ENCODE measurements around the gene SLC7A14. TPM values are rescaled to one million over a fixed set of nuclear protein-coding genes. Genes with fewer than 3 reads are reported as not detected.

SLC7A14 gene
- total RNA-seq, 2 experiments from 2014 or later, result not detected

GRCh38 chr3:170599091-170599490 lies 13.2 kb upstream of the SLC7A14 start:
- ChIA-PET CTCF (no interaction called here), POLR2A (no interaction called here)
- Mint-ChIP-seq H3K27ac (no peak overlapping the region), H3K36me3 (ENCODE audit: low read depth) (no peaks in the 10 kb centered on the region), H3K4me3 (no peak overlapping the region), H3K9me3 (no peaks in the 10 kb centered on the region), H3K4me1 (ENCODE audit: low read depth) (no peaks in the 10 kb centered on the region), H3K27me3 (peaks cover 17% of the 10 kb centered on the region)
- DNase-seq, result no peak
- ATAC-seq, result no peak
- intact Hi-C loops (cut with micrococcal nuclease), result no loop called here
- TF ChIP-seq, protein P1, sequence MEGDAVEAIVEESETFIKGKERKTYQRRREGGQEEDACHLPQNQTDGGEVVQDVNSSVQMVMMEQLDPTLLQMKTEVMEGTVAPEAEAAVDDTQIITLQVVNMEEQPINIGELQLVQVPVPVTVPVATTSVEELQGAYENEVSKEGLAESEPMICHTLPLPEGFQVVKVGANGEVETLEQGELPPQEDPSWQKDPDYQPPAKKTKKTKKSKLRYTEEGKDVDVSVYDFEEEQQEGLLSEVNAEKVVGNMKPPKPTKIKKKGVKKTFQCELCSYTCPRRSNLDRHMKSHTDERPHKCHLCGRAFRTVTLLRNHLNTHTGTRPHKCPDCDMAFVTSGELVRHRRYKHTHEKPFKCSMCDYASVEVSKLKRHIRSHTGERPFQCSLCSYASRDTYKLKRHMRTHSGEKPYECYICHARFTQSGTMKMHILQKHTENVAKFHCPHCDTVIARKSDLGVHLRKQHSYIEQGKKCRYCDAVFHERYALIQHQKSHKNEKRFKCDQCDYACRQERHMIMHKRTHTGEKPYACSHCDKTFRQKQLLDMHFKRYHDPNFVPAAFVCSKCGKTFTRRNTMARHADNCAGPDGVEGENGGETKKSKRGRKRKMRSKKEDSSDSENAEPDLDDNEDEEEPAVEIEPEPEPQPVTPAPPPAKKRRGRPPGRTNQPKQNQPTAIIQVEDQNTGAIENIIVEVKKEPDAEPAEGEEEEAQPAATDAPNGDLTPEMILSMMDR (IDR thresholded peaks at IDR 0.05), result no peak

GRCh38 chr3:170598091-170598502 lies 12.2 kb upstream of the SLC7A14 start:
- H3K9me3 Mint-ChIP-seq, result no peaks in the 10 kb centered on the region
- no peaks in the 10 kb centered on the region for H3K36me3 Mint-ChIP-seq (ENCODE audit: low read depth)
- H3K27me3 Mint-ChIP-seq, result peaks cover 15% of the 10 kb centered on the region
- TF ChIP-seq, protein P1 (IDR thresholded peaks at IDR 0.05), result no peak
- POLR2A ChIA-PET, result no interaction called here
- no peaks in the 10 kb centered on the region for H3K4me1 Mint-ChIP-seq (ENCODE audit: low read depth)
- CTCF ChIA-PET, result interaction anchor here (0.6 kb wide), 2 partner anchors 150 to 490 kb away, joined by 3 read pairs; no protein-coding TSS in a partner anchor
- ATAC-seq (no peak), DNase-seq (no peak)
- intact Hi-C loops (cut with micrococcal nuclease), result no loop called here
- no peak overlapping the region for H3K27ac Mint-ChIP-seq
- no peak overlapping the region for H3K4me3 Mint-ChIP-seq

- H3K9me3 Mint-ChIP-seq, result no peaks in the 10 kb centered on the region
- intact Hi-C loops (cut with micrococcal nuclease), result no loop called here
- ATAC-seq (no peak), DNase-seq (no peak)
- CTCF ChIA-PET, result no interaction called here
- H3K27me3 Mint-ChIP-seq, result peaks cover 16% of the 10 kb centered on the region
- no peaks in the 10 kb centered on the region for H3K36me3 Mint-ChIP-seq (ENCODE audit: low read depth)
- TF ChIP-seq, protein P1 (IDR thresholded peaks at IDR 0.05), result no peak
- no peak overlapping the region for H3K4me3 Mint-ChIP-seq
- H3K27ac Mint-ChIP-seq, result no peak overlapping the region
- H3K4me1 Mint-ChIP-seq (ENCODE audit: low read depth), result no peaks in the 10 kb centered on the region
- POLR2A ChIA-PET, result no interaction called here
These were observed 8.7 kb upstream of the SLC7A14 start for GRCh38 chr3:170594528-170594927.

DNA sequence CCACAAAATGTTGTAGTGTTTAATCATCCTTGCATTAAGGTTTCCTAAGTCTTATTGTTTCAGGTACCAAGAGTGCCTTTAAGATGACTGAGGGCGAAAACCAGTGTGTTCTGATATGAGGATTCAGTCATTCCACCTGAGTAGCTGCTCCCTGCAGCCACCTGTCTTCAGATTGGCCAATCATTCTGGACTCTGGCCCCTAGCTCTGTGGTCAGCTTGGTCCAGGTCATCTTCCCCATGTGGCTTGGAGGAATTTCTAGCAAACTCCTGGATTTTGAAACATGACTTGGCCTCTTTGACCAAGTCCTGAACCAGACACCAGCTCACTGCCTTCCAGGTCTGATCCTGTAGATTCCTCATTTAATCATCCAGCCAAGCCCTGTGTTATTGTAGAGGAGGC lies 7.8 kb upstream of the SLC7A14 start:
- DNase-seq (no peak), ATAC-seq (no peak)
- peaks cover 20% of the 10 kb centered on the region for H3K27me3 Mint-ChIP-seq
- ChIA-PET CTCF (interaction anchor here (1.6 to 1.9 kb wide), 2 partner anchors 180 to 218 kb away, joined by 3 to 4 read pairs; no protein-coding TSS in a partner anchor), POLR2A (no interaction called here)
- H3K36me3 Mint-ChIP-seq (ENCODE audit: low read depth), result no peaks in the 10 kb centered on the region
- H3K4me3 Mint-ChIP-seq, result no peak overlapping the region
- H3K27ac Mint-ChIP-seq, result no peak overlapping the region
- TF ChIP-seq, protein P1 (IDR thresholded peaks at IDR 0.05), result no peak
- no peaks in the 10 kb centered on the region for H3K4me1 Mint-ChIP-seq (ENCODE audit: low read depth)
- no peaks in the 10 kb centered on the region for H3K9me3 Mint-ChIP-seq
- intact Hi-C loops (cut with micrococcal nuclease), result no loop called here

DNA sequence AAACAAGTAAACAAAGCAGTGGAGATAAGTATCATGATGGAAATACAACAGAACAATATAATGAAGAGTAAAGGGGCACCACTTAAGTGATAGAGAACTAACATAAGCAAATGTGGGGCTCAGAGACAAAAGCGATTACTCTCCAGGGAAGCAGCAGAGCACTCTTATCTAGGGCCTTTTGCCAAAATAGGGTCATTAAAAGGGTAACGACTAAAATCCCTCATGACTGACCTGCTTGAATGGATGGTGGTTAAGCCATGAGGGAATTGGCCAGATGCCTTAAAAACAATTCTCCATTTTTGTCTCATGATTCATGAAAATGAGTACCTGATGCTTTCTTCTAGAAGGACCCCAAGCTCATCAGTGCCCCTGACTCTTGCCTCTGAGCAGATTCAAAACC lies 3.2 kb upstream of the SLC7A14 start:
- H3K4me1 Mint-ChIP-seq (ENCODE audit: low read depth), result no peaks in the 10 kb centered on the region
- H3K27ac Mint-ChIP-seq, result no peak overlapping the region
- no peak for ATAC-seq
- no peak for DNase-seq
- H3K36me3 Mint-ChIP-seq (ENCODE audit: low read depth), result peaks cover 6% of the 10 kb centered on the region
- intact Hi-C loops (cut with micrococcal nuclease), result no loop called here
- H3K27me3 Mint-ChIP-seq, result peaks cover 44% of the 10 kb centered on the region
- no peaks in the 10 kb centered on the region for H3K9me3 Mint-ChIP-seq
- ChIA-PET POLR2A (no interaction called here), CTCF (no interaction called here)
- H3K4me3 Mint-ChIP-seq, result no peak overlapping the region
- TF ChIP-seq, protein P1 (IDR thresholded peaks at IDR 0.05), result no peak
